Non-pigmented ciliary epithelial cell (primary cell): ENCODE results near the gene FEM1A.

Experiments used
- DNase-seq: peaks from one replicate; pipeline ENCODE4 v3.0.0-alpha.2; 2010; ENCODE audit warnings: low read depth

The FEM1A gene

GRCh38 chr19:4849019-4849418, 57.5 kb downstream of the FEM1A start:
- DNase-seq = no peak
